GM18867 (cell line): ENCODE measurements around the gene TCEANC2.

Source experiments
- ATAC-seq: cut with Tn5 transposase; IDR thresholded peaks from one replicate; pipeline ENCODE4 v1.9.1; 2021; ENCODE audit warnings: mild to moderate bottlenecking, moderate library complexity; ENCODE audit not compliant: unreplicated experiment

TCEANC2 gene

DNA sequence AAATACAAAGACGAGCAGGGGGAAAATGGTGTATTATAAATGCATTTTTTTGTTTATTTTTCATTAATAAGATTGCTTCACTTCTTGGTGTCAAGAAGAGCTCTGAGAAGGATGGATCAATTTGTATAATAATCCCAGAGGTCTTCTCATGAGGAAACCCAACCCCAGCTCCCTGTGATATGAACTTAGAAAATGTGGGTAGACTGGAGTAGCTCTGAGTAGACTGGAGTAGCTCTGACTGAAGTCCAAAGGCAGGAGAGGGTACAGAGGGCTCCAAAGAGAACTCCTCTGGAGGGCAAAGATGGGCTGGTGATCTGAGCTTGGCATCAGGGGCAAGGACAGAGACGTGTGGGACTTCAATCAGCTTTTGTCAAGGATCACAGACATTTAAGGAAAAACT, 78.0 kb downstream of the TCEANC2 start:
- ATAC-seq = no peak

DNA sequence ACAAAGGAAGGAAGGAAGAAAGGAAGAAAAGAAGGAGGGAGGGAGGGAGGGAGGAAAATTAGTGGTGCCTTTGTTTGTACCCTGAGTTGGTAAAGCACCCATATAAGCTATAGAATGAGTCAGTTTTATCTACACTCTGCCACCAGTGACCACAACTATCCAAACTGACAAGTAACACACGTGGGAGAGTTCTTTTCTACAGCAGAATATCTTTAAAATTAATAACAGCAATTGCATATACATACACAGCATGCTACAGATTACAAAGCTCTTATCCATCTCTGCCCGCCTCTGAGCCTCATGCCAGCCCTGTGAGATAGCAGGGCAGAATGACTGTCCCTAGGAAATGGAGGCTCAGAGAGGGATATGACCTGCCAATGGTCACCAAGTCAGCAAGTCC, 79.1 kb downstream of the TCEANC2 start:
- ATAC-seq = no peak

DNA sequence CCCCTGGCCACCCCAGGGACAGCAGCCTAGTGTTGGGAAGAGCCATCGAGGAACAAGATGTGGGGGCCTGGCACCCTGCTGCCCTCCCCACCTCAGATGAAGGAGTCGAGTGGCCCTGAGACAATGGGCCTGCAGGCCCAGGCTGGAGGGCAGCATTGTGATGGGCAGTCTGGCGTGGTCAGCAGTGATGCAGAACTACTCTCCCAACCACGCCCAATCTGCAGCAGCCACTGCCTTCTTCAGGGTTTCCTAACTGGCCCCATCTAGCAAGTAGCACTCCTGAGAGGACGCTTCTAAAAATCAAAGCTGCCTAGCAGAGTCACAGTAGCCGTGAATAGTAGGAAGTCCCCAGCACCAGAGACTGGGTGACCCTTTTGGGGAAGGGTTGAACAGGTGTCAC, 80.9 kb downstream of the TCEANC2 start:
- ATAC-seq = no peak

DNA sequence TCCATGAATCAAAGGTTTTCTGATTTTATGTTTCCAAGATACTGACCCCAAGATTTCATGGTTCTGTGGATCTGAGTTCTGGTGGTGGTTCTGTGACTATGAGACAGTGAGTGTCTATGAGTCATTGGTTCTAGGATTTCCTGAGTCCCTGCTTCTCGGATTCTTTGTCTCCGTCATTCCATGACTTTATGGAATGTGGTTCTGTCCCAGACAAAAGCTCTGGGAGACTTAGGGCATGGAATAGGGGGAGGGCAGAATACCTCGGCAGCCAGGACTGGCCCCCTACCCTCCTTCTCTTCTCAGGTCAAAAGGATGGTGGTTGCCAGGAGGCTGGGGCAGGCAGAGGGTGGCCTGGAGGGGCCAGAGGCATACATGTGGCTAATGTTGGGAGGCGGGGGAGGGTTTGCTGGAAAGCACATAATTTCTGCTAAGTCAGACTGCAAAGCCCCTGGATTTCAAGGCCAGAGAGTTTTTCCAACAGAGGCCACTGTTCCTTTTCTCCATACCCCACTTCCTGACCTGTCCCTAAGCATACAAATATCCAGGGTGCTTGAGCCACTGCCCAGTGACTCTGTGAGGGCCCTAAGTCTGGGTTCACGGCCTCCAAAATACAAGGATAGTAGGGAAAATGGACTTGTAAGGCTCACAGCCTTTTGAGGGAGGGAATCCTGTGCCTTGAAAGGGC, 82.2 kb downstream of the TCEANC2 start:
- no peak for ATAC-seq

DNA sequence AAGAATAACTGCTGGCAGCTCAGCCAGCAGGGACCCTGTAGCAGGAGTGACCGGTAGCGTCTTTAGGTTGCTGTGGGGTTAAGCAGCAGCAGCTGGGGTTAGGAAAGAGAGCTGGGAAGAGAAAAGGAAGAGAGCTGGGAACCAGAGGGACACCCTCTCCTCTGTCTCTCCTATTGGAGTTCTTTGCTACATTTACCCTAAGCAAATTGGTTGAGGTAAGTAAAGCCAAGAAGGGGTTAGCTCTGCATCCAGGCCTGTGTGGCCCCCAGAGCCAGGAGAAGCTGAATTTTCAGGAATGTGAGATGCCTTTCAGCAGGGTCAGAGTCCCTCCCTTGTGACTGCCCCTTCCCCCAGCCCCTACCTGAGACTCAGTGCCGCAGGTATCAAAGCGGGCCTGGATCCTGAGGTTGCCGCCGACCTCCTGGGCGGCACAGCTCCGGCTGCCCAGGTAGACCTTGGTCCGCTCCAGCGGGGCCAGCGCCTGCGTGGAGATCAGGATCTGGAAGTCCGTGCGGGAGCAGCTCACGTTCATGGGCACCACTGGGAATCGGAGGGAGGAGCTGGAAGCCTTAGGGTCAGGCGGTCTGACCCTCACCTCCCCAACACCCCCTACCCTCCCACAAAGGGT, 83.0 kb downstream of the TCEANC2 start:
- ATAC-seq = no peak

DNA sequence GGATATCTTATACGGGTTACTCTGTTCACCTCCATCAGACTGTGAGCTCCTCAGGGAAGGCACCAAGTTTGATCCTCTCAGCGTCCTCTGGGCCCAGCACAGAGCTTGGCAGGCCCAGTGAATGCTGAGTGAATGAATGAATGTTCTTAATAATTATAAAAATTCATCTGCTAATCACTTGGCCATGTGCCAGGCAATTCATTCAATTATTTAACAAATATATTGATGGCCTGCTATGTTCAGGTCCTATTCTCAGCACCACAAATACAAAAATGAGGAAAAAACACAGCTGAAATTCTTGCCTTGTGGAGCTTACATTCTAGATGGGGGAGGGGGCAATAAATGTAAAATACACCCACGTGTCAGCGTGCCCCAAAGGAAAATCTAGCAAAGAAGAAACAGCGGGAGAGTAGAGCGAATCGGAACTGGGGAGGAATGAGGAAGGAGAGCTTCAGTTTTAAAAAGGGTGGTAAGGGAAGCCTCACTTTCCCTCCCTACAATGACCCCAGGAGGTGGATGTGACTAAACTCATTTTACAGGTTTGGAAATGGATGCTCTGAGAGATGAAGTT, 83.6 kb downstream of the TCEANC2 start:
- ATAC-seq = no peak

DNA sequence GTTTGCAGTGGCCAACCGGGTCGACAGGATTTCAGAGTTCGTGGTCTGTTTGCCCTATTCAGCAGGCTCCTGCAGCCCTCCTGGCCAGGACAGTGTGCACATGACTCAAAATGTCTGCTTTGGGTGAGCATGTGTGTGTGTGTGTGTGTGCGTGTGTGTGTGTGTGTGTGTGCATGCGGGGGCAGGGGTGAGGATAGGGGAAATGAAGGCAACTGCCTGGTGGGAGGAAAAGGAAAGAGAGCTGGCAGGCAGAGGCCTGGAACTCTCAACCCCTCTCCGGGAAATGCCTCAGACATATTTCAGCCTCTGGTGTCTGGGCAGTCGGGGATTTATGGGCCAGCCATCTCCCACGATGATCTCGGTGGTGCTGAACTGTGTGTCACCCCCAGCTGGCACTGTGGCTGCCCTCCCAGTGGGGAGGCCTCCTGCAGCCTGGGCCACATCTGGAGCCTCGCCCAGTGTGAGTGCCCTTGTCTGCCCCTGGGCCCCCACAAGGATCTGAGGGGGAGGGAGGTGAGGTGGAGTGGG, 84.2 kb downstream of the TCEANC2 start:
- ATAC-seq = no peak

DNA sequence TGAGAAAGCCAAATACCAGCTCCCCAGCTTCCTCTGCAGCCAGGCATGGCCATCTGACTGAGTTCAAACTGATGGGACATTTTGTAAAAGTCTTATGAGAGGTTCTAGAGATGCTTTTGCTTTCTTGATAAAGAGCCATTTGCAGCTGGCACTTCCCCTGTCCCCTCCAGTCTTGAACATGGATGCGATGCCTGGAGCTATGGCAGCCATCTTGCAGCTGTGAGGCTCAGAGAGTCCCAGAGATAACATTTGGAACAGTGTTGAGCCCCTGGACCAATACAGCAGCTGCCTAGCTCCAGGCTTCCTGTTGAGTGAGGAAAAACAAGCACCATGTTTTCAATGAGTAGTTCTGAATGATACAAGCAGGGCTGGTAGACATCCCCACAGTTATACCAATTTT, 85.6 kb downstream of the TCEANC2 start:
- no peak for ATAC-seq

DNA sequence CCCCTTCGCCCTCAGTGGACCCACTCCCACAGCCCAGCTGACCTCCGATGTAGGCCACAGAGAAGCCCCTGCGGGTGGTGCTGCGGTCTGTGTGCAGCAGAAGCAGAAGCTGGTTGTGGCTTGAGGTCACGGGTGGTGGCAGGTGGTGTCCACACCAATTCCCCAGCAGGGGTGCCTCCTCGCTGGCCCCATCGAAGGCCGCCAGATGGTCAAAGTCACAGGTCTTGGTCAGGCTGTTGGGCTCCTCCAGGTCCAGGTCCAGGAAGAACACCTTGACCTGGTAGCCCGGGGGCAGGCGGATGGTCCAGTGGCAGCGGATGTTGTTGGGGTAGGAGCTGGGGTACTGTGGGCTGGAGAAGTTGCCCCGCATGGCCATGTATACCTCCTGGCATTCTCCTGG, 86.3 kb downstream of the TCEANC2 start:
- no peak for ATAC-seq

DNA sequence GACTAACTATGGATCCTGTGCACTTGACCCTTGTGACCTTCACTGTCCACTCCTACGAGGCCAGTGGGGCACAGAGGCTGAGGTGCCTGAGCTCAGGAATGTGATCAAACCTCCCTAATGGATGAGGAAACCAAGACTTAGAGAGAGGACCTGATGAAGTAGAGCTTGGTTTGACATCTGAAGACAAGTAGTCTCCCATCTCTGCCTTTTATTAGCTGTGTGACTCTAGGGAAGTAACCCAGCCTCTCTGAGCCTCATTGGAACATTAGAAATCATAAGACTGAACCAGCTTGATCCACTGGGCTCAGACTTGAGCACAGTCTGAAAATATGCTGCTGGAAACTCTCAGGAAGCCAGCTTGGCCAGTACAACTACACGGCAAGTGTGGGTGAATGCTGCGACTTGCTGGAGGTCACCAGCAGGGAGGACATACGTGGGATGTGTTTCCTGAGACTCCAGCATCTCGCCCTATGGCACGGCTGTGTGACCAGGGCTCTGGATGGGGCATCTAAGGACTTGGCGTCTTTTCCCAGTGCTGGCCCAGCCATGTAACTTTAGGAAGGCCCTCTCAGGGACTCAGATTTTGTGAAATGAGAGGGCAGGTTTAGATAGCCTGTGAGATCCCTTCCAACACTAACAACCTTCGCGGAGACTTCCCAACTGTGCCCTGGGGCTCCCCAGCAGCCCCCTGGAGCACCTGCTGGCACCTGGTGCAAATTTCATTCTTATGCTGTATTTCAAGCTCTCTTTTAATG, 88.9 kb downstream of the TCEANC2 start:
- ATAC-seq = no peak

DNA sequence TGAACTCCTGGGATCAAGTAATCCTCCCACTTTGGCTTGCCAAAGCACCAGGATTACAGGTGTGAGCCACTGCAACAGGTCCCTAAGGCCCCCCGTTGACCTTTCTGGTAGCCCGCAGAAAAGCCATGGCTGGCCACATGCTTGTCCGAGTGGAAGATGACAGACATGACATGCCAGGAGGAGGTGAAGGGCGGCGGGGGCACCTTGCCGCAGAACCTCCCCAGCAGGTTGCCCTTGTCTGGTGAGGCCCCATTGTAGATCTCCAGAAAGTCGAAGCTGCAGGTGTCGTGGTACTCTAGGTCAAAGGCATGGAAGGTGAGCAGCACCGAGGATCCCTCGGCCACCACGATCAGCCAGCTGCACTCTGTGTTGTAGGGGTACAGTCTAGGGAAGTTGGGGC, 91.0 kb downstream of the TCEANC2 start:
- ATAC-seq = no peak

DNA sequence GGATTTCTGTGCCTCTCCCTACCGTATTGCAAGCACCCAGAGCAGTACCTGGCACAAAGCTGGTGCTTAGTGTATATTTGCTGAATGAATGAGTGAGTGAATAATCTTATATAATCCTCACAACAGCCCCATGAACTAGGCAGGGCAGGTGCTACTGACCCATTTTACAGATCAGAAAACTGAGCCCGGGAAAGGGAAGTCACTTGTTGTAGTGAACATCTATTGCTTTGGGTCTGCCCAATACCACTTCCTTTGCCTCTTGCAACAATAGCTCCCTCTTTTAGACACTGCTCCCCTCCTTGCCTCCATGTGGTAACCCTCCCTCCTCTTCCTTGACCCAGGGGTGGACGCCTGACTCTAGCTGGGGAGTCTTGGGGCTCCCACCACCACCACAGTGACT, 96.3 kb downstream of the TCEANC2 start:
- no peak for ATAC-seq

DNA sequence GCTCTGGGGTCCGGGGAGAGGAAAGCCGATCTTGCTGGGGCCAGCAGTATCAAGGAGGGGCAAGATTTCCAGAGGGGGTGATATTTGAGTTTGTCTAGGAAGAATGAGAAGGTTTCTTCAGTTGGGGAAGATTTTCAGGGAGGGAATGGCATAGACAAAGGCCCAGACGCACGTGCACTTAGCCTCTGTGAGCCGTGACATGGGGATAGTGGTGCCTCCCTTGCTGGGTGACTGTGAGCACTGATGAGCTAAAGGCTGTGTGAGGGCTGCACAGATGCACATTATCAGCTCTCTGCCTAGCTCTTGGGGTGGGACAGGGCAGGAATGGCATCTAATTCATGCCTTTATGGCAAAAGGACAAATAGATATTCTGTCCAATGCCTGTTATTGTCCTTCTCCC, 97.6 kb downstream of the TCEANC2 start:
- no peak for ATAC-seq

DNA sequence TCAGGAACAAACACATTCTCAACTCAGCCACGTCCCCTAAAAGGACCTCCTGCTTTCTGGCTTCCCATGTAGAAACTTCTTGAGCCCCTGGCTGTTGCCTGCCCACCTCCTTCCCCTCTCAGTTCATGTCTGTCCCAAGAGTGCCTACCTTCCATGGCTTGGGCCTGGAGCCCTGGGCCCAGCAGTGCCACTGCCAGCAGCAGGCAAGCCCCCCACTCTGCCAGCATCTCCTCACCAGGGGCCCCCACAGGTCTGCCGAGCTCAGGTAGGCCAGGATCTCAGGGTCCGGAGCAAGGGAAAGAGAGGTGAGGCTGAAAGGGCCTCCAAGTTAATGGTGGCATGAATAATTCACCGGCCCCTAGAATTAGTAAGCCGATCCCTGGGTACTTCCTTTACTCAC, 99.3 kb downstream of the TCEANC2 start, which contains the start of gene CDCP2:
CDCP2 (minus strand) TSS at position 305 of the 400 bp plus-strand sequence; CDS start at position 227, 78 bp downstream.
- ATAC-seq = no peak

DNA sequence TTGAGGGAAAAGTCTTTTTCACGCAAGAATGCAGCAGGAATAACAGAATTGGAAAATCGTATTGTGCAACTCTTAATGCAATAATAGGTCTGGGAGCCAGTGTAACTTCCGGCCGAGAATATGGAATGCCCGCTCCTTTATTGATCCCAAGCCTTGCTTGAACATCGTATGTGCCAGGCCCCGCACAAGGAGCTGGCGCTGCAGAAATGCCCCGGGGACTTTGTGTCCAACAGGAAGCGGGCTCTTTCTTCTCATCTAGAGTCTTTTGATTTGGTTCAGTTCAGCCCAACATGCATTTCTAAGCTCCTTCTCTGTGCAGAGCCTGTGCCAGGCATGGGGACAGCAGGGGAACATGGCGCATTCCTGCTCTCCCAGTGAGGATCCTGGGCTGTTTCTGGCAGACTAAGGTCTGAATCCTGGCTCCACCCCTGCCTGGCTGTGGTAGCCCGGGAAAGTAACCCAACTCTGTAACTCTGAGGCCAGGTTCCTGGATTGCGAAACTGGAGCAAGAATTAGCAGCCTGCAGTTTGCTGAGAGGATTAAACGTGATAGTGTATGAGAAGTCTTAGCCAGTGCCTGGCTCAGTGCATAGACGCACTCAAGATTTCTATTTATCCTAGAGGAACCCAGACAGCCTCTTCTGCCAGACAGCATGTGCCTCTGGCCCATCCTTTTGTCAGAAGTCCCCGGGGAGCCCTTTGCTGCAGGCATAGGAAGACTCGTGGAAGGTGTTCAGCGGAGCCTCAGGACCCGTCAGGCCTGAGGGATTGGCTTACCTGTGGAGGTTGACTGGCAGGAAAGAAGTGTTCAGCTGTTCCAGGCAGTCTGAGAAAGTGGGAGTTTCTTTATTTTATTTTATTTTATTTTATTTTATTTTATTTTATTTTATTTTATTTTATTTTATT, 100.4 kb downstream of the TCEANC2 start:
- no peak for ATAC-seq
